ENCODE results near the gene FAM174A.

FAM174A gene

GRCh38 chr5:100535060-100536005 is at the start of gene FAM174A:
FAM174A (plus strand) TSS chr5:100535374; CDS start chr5:100535531, 157 bp downstream.
- FAIRE-seq (peak; percentile 99), DNase-seq (ENCODE audit: insufficient read length, low spot score) (peak; percentile 66)

DNA sequence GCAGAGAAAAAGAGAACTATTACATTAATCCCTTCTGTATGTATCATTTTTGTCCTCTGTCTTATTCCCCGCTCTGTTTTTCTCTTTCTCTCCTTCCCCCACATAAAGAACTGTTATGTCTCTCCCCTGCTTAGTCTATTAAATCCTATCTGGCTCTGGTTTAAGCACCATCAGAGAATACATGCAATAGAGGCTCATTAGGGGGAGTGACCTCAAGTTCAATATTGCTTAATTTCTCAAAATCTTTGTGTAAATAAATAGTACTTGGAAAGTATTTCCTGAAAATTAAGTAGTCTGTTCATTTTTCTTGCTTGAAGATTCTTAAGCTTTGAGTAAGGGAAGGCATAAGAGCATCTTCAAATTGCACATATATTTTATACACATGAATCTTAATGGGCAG is 41.2 kb upstream of the FAM174A start:
- DNase-seq (ENCODE audit: insufficient read length, low spot score) (no peak), FAIRE-seq (no peak)

- DNase-seq (ENCODE audit: insufficient read length, low spot score) (no peak), FAIRE-seq (no peak)
These were observed 38.9 kb upstream of the FAM174A start for GRCh38 chr5:100496296-100496695.

- FAIRE-seq (no peak), DNase-seq (ENCODE audit: insufficient read length, low spot score) (no peak)
These were observed 32.5 kb upstream of the FAM174A start for GRCh38 chr5:100502684-100503083.

DNA sequence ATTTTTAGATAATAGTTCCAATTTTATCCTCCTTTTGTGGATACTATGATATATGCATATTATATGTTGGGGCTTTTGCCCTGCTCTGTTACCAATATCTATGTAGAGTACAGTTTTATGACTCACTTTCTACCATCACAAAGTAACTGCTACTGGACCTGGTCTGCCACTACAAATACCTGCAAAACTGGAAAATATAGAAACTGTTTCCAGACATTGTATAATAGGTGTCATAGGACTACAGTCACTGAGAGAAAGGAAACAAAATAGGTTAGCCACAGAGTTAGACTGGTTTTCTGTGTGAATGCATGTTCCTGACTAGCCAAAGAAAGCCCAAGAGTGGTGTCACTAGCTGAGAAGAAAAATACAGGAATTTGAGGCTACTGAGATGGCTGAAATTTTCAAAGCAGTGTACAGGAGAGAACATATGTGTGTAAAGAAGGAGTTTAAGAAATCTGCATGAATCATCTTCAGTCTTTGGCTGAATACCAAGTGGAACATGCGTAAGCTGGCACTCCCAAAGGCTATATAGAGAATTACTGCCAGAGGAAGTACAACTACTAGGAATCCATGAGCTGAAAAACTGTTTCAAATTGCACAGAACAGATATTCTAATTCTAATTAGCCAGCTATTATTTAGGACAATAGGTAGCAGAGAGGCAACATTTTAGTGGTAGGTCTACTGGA is 29.0 kb upstream of the FAM174A start:
- FAIRE-seq (no peak), DNase-seq (ENCODE audit: insufficient read length, low spot score) (no peak)

GRCh38 chr5:100516285-100516684 is 18.9 kb upstream of the FAM174A start:
- DNase-seq (ENCODE audit: insufficient read length, low spot score) (no peak), FAIRE-seq (peak; percentile 64)

DNA sequence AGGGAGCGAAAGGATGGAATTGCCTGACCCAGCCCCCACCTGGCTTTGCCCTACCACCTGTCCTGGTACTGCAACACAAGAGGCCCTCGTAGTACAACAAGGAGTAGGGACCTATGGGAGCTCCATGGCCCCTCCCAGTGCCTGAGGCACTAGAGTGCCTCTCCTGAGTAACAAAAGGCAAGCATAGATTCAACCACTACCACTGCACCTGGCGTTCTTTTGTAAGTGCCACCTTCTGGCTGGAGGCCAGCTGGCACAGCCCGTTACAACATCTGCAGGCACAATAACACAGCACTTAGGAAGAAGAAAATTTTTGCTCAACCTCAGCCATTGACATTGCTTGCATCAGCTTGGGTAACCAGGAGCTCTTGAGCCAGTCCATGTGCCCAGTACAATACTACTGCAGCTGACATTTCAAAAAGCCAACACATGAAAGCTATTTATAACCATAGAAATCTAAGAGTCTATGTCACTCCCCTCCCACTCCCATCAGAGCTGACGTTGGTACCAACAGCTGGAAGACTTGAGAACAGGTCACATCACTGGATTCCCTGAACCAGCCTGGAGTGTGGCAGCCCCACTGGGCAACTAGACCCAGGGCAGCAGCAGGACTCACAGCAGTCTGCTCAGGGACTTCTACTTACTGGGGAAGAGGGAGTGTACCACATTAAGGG is 17.7 kb upstream of the FAM174A start:
- no peak for DNase-seq (ENCODE audit: insufficient read length, low spot score)
- FAIRE-seq, result no peak

- FAIRE-seq (no peak), DNase-seq (ENCODE audit: insufficient read length, low spot score) (no peak)
These were observed 16.8 kb upstream of the FAM174A start for GRCh38 chr5:100518377-100518776.

- DNase-seq (ENCODE audit: insufficient read length, low spot score) (no peak), FAIRE-seq (peak; percentile 49)
These were observed 16.1 kb upstream of the FAM174A start for GRCh38 chr5:100519075-100519474.

GRCh38 chr5:100520348-100520747 is 14.8 kb upstream of the FAM174A start:
- FAIRE-seq (peak; percentile 65), DNase-seq (ENCODE audit: insufficient read length, low spot score) (no peak)

DNA sequence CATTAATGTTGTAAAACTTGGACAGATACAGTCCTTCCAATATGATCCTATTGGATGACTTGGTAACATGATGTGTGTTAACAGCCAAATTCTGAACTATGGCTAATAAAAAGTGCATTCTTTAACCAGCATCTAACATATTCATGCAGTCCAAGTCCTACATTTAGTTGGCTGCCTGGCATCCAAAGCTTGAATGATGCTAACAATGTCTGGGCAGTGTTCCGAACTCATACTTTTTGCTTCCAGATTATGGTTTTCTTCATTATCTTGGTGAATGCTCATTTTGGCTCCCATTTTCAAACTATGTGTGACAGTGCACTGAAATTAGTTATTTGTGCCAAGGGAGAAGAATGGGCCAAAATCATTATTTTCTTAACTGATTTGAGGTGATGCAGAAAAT is 2.8 kb downstream of the FAM174A start:
- DNase-seq (ENCODE audit: insufficient read length, low spot score) (no peak), FAIRE-seq (peak; percentile 21)

DNA sequence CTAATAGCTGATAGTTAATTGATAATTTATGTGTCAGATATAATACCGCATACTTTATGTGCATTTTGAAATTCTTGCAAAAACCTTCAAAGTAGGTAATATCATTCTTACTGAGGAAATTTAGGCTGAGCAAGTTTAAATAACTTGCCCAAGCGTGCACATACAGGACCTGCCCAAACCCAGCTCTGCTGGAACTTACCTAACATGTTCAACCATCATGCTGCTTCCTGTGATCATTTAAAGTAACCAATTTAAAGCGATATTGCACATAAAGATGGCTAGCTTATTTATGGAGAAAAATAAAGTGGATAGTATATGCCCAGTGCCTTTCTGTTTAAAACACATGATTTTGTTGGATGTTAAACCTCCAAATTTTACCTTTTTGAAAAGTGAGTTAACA is 4.3 kb downstream of the FAM174A start:
- FAIRE-seq (no peak), DNase-seq (ENCODE audit: insufficient read length, low spot score) (no peak)

DNA sequence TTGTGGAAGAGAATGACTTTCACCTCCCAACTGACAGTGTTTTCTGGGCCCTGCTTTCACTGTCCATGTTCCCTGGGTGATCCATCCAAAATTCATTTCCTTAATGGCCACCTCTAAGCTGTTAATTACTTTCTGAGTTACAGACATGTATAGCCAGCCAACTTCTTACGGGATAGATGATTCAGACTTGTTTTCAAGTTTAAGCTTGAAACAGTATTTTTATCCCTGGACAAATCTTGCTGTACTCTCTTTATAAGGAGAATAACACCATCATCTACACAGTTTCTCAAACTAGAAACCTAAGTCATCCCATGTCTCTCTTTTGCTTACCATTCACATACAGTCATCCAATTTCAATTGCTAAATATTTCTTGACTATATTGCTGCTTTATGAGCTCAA is 6.9 kb downstream of the FAM174A start:
- FAIRE-seq, result no peak
- DNase-seq (ENCODE audit: insufficient read length, low spot score), result no peak

GRCh38 chr5:100546001-100546400 is 10.8 kb downstream of the FAM174A start:
- no peak for FAIRE-seq
- DNase-seq (ENCODE audit: insufficient read length, low spot score), result no peak

DNA sequence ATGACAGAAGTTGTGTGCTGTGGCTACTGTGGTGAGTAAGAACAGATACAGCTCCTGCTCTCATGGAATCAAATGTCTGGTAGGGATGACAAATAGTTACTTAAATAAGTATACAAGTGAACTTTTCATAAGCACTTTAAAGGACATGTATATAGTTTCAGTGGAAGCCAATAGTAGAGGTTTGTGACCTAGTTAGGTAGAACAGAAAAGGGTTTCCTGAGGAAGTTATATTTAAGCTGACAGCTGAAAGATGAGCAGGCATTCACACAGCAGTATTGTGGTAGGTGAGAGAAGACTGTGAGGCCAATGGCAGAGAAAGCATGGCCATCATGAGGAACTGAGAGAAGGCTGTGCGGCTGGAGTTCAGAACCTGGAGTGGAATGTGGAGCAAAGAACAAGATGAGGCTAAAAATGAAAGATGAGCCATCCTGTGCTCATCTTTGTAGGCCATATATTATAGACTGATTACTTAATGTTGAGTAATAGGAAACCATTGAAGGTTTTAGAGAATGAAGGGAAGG is 15.4 kb downstream of the FAM174A start:
- FAIRE-seq, result peak; percentile 90
- no peak for DNase-seq (ENCODE audit: insufficient read length, low spot score)

DNA sequence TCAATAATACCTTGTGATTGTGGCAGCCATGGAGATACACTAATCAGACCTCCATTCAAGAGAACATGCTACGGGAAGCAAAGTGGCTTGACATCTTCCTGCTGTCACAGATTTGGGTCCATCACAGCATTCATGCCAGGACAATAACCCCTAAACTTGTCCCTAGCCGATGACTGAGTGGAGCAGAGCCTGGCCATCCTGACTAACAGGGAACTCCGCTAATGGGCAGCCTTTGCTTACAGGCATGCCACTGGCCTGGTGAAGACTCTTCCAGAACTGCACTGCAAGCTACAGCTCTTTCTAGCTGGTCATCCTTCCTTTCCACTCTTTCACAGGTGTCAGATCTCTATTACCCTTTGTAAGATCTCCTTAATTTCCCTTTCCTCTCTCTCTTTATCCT is 16.0 kb downstream of the FAM174A start:
- DNase-seq (ENCODE audit: insufficient read length, low spot score) (no peak), FAIRE-seq (no peak)

DNA sequence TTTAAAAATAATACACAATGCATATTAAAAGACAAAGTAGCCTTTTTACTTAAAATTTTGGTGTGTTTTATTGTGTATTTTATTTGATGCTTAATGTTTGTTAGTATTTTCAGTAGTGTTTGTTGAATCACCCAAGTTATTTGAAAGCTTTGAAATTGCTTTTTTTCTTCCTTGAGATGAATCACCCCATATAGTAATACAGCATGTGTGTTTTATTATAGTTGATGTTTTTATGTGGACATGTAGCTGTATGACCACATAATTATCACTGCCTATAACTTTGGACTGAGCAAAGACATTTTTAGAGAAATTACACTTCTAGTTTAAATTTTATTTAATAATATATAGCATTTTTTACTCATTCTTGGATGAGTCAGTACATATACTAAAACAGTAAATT is 18.0 kb downstream of the FAM174A start:
- FAIRE-seq, result no peak
- no peak for DNase-seq (ENCODE audit: insufficient read length, low spot score)

GRCh38 chr5:100560860-100561259 is 25.7 kb downstream of the FAM174A start:
- no peak for DNase-seq (ENCODE audit: insufficient read length, low spot score)
- FAIRE-seq, result no peak

DNA sequence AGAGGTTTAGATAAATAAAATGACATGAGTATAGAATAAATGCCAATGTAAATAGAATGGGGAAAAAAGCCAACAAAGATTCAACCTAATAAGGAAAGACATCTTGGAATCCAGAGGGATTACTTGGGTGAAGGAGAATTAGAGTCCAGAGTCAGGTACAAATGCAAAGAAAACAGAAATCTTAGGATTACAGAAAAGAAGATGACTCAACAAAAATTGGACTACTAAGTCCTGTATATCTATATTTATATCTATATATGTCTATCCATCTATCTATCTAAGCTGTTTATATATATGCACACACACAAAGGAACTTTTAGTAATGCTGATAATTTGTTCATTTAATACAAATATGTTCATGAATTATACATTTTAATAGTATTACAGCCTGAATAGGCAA is 27.6 kb downstream of the FAM174A start:
- FAIRE-seq (no peak), DNase-seq (ENCODE audit: insufficient read length, low spot score) (no peak)

DNA sequence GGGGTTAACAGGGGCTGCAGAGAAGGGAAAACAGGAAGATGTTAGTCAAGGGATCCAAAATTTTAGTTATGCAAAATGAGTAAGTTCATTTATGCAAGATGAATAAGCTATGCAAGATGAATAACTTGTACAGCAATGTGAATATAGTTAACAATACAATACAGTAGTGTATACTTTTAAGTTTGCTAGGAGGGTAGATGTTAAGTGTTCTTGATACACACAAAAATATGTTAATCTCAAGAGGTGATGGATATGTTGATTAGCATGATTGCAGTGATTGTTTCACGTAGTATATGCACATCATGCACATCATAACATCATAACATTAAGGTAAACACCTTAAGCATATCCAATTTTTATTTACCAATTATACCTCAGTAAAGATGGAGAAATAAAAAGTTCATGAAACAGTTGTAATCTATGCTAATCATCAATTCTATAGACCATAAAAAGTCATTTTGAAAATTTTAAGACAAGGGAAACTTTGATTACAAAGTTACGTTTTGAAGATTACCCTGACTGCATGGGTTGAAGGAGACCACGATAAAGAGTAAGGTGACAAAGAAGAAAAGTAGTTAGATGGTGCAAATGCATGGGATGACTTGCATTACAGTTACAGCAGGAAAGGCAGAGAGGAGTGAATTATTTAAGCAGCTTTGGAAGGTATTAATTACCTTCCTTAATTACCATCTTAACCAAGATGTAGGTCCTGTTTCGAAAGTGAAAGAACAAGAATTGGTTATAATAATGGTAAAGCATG is 31.4 kb downstream of the FAM174A start:
- DNase-seq (ENCODE audit: insufficient read length, low spot score), result no peak
- peak; percentile 8 for FAIRE-seq
